ENCODE data around the gene FLT4. TPM values are rescaled to one million over a fixed set of nuclear protein-coding genes. Genes with fewer than 3 reads are reported as not detected.

The FLT4 gene
- total RNA-seq, 1 donor from 2014 or later: 7.2 TPM

DNA sequence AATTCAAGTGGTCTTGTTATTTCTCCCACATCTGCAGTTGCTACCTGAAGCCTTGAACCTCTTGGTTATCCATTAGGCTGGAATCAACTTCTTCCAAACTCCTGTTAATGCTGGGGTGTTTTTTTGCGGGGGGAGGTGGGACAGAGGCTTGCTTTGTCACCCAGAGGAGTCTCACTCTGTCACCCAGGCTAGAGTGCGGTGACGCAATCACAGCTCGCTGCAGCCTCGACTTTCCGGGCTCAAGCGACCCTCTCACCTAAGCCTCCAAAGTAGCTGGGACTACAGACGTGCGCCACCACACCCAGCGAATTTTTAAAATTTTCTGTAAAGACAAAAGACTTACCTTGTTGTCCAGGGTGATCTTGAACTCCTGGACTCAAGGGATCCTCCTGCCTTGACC, 62.5 kb downstream of the FLT4 start:
- H3K4me3 Mint-ChIP-seq (ENCODE audit: unreplicated experiment): no peak overlapping the region
- peaks cover 19% of the 10 kb centered on the region for H3K27me3 ChIP-seq (ENCODE audit: insufficient read depth, low read length)
- DNase-seq (ENCODE audit: low read depth): no peak

DNA sequence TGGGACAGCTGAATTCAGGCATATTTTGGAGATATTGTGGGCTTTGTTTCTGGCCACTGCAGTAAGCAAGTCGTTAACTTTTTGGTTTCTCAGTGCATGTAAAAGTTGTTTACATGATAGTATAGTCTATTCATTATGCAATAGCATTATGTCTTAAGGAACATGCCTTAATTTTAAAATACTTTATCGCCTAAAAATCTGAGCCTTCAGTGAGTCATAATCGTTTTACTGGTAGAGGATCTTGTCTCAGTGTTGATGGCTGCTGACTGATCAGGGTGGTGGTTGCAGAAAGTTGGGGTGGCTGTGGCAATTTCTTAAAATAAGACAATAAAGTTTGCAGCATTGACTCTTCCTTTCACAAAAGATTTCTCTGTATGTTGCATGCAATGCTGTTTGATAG, 63.2 kb downstream of the FLT4 start:
- peaks cover 3% of the 10 kb centered on the region for H3K4me1 ChIP-seq (ENCODE audit: insufficient read depth, low read length)
- peaks cover 17% of the 10 kb centered on the region for H3K27me3 ChIP-seq (ENCODE audit: insufficient read depth, low read length)
- H3K9ac ChIP-seq (ENCODE audit: low read length): no peak overlapping the region
- FAIRE-seq (no peak), DNase-seq (ENCODE audit: low read depth) (no peak)
- H4K20me1 ChIP-seq (ENCODE audit: insufficient read depth, low read length): no peaks in the 10 kb centered on the region
- no peak overlapping the region for H2AFZ ChIP-seq (ENCODE audit: low read depth, low read length)
- Mint-ChIP-seq H3K4me3 (ENCODE audit: unreplicated experiment) (no peak overlapping the region), H3K9me3 (ENCODE audit: unreplicated experiment) (peaks cover 2% of the 10 kb centered on the region), H3K36me3 (ENCODE audit: low read depth, unreplicated experiment) (no peaks in the 10 kb centered on the region), H3K27ac (ENCODE audit: unreplicated experiment) (no peak overlapping the region), H3K4me1 (ENCODE audit: low read depth, unreplicated experiment) (no peaks in the 10 kb centered on the region), H3K27me3 (ENCODE audit: low read depth, unreplicated experiment) (peaks cover 29% of the 10 kb centered on the region)
- no peak overlapping the region for H3K4me3 ChIP-seq (ENCODE audit: insufficient read depth, low read depth, low read length)
- no peaks in the 10 kb centered on the region for H3K79me2 ChIP-seq (ENCODE audit: insufficient read depth, low read length)
- H3K27ac ChIP-seq (ENCODE audit: low read depth, low read length): no peak overlapping the region
- H3K36me3 ChIP-seq (ENCODE audit: insufficient read depth, low read length): no peaks in the 10 kb centered on the region
- no peak for TF ChIP-seq EZH2 (IDR thresholded peaks at IDR 0.05; ENCODE audit: insufficient read depth, low read length)
- TF ChIP-seq, protein P1, sequence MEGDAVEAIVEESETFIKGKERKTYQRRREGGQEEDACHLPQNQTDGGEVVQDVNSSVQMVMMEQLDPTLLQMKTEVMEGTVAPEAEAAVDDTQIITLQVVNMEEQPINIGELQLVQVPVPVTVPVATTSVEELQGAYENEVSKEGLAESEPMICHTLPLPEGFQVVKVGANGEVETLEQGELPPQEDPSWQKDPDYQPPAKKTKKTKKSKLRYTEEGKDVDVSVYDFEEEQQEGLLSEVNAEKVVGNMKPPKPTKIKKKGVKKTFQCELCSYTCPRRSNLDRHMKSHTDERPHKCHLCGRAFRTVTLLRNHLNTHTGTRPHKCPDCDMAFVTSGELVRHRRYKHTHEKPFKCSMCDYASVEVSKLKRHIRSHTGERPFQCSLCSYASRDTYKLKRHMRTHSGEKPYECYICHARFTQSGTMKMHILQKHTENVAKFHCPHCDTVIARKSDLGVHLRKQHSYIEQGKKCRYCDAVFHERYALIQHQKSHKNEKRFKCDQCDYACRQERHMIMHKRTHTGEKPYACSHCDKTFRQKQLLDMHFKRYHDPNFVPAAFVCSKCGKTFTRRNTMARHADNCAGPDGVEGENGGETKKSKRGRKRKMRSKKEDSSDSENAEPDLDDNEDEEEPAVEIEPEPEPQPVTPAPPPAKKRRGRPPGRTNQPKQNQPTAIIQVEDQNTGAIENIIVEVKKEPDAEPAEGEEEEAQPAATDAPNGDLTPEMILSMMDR (IDR thresholded peaks at IDR 0.05; ENCODE audit: insufficient read depth, low read depth, low read length): no peak
- H3K4me2 ChIP-seq (ENCODE audit: low read length): no peak overlapping the region
- H3K9me3 ChIP-seq (ENCODE audit: insufficient read depth, low read depth, low read length): no peaks in the 10 kb centered on the region

More for the DNA sequence above, 62.5 kb downstream of the FLT4 start:
- Histone ChIP-seq H4K20me1 (ENCODE audit: insufficient read depth, low read length) (no peaks in the 10 kb centered on the region), H3K4me2 (ENCODE audit: low read length) (no peak overlapping the region), H3K79me2 (ENCODE audit: insufficient read depth, low read length) (no peaks in the 10 kb centered on the region), H3K9me3 (ENCODE audit: insufficient read depth, low read depth, low read length) (no peaks in the 10 kb centered on the region), H3K36me3 (ENCODE audit: insufficient read depth, low read length) (no peaks in the 10 kb centered on the region), H3K9ac (ENCODE audit: low read length) (no peak overlapping the region), H3K4me1 (ENCODE audit: insufficient read depth, low read length) (peaks cover 5% of the 10 kb centered on the region), H2AFZ (ENCODE audit: low read depth, low read length) (no peak overlapping the region), H3K4me3 (ENCODE audit: insufficient read depth, low read depth, low read length) (no peak overlapping the region), H3K27ac (ENCODE audit: low read depth, low read length) (no peak overlapping the region)
- Mint-ChIP-seq H3K9me3 (ENCODE audit: unreplicated experiment) (peaks cover 2% of the 10 kb centered on the region), H3K36me3 (ENCODE audit: low read depth, unreplicated experiment) (no peaks in the 10 kb centered on the region), H3K4me1 (ENCODE audit: low read depth, unreplicated experiment) (no peaks in the 10 kb centered on the region), H3K27me3 (ENCODE audit: low read depth, unreplicated experiment) (peaks cover 30% of the 10 kb centered on the region), H3K27ac (ENCODE audit: unreplicated experiment) (no peak overlapping the region)
- FAIRE-seq: no peak
- TF ChIP-seq, protein P1 (IDR thresholded peaks at IDR 0.05; ENCODE audit: insufficient read depth, low read depth, low read length): no peak
- TF ChIP-seq EZH2 (IDR thresholded peaks at IDR 0.05; ENCODE audit: insufficient read depth, low read length): no peak

DNA sequence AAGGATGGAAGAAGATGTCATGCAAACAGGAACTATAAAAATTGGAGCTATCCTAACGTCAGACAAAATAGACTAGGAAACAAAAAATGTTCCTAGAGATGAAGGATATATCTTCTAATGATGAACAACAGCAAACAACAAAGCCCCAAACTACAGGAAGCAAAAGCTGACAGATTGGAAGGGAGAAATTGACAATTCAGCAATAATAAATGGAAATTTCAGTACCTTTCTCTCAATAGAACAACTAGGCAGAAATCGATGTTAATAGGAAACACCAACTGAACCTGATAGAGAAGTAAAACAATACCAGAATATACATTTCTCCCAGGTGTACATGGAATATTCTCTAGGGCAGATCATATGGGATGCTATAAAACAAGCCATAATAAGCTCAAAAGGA, 65.7 kb downstream of the FLT4 start:
- no peak overlapping the region for H2AFZ ChIP-seq (ENCODE audit: low read depth, low read length)
- H3K4me1 Mint-ChIP-seq (ENCODE audit: low read depth, unreplicated experiment): no peaks in the 10 kb centered on the region
- DNase-seq (ENCODE audit: low read depth) (no peak), FAIRE-seq (no peak)
- H3K9me3 ChIP-seq (ENCODE audit: insufficient read depth, low read depth, low read length): no peaks in the 10 kb centered on the region
- no peaks in the 10 kb centered on the region for H3K36me3 ChIP-seq (ENCODE audit: insufficient read depth, low read length)
- no peaks in the 10 kb centered on the region for H4K20me1 ChIP-seq (ENCODE audit: insufficient read depth, low read length)
- no peak overlapping the region for H3K27ac Mint-ChIP-seq (ENCODE audit: unreplicated experiment)
- peaks cover 2% of the 10 kb centered on the region for H3K9me3 Mint-ChIP-seq (ENCODE audit: unreplicated experiment)
- no peak overlapping the region for H3K4me2 ChIP-seq (ENCODE audit: low read length)
- no peak overlapping the region for H3K4me3 ChIP-seq (ENCODE audit: insufficient read depth, low read depth, low read length)
- no peak overlapping the region for H3K9ac ChIP-seq (ENCODE audit: low read length)
- no peaks in the 10 kb centered on the region for H3K36me3 Mint-ChIP-seq (ENCODE audit: low read depth, unreplicated experiment)
- no peak overlapping the region for H3K27ac ChIP-seq (ENCODE audit: low read depth, low read length)
- H3K27me3 ChIP-seq (ENCODE audit: insufficient read depth, low read length): peaks cover 1% of the 10 kb centered on the region
- H3K79me2 ChIP-seq (ENCODE audit: insufficient read depth, low read length): no peaks in the 10 kb centered on the region
- H3K4me3 Mint-ChIP-seq (ENCODE audit: unreplicated experiment): no peak overlapping the region
- TF ChIP-seq, protein P1 (IDR thresholded peaks at IDR 0.05; ENCODE audit: insufficient read depth, low read depth, low read length): no peak
- no peak for TF ChIP-seq EZH2 (IDR thresholded peaks at IDR 0.05; ENCODE audit: insufficient read depth, low read length)
- H3K4me1 ChIP-seq (ENCODE audit: insufficient read depth, low read length): no peaks in the 10 kb centered on the region
- H3K27me3 Mint-ChIP-seq (ENCODE audit: low read depth, unreplicated experiment): peaks cover 18% of the 10 kb centered on the region

All from astrocyte (in vitro differentiated cells and primary cell).